HEK293 (cell line): ENCODE data around the gene RAB11B.

ENCODE experiments used
- BCL11A ChIP-seq: fragments of 450-650 bp; formaldehyde crosslinking; IDR thresholded peaks from 2 replicates; pipeline ENCODE4 v1.5.1; 2016; ENCODE audit warnings: low read depth, missing biosample characterization, missing genetic modification characterization
- SP2 ChIP-seq: fragments of 450-650 bp; formaldehyde crosslinking; IDR thresholded peaks from 2 replicates; pipeline ENCODE4 v1.5.1; 2016; ENCODE audit warnings: missing biosample characterization, missing genetic modification characterization
- ZEB2 ChIP-seq: fragments of 450-650 bp; formaldehyde crosslinking; IDR thresholded peaks from 2 replicates; pipeline ENCODE4 v1.5.1; 2016; ENCODE audit warnings: missing biosample characterization, missing genetic modification characterization
- ZNF138 ChIP-seq: fragments of 450-650 bp; formaldehyde crosslinking; IDR thresholded peaks from 2 replicates; pipeline ENCODE4 v1.5.1; 2016; ENCODE audit warnings: missing biosample characterization, missing genetic modification characterization, borderline replicate concordance
- ZNF174 ChIP-seq: fragments of 450-650 bp; formaldehyde crosslinking; IDR thresholded peaks from 2 replicates; pipeline ENCODE4 v1.5.0; 2017; ENCODE audit warnings: missing biosample characterization, mild to moderate bottlenecking, missing genetic modification characterization
- ZNF274 ChIP-seq, 2 experiments: fragments of 200-500 bp in 1 of 2; fragments of 450-650 bp in 1 of 2; sonication (Bioruptor generic) in 1 of 2; formaldehyde crosslinking in 1 of 2; IDR thresholded peaks; 2 replicates each; pipeline versions ENCODE4 v1.5.1 to v1.6.1; 2014 to 2016; ENCODE audit warnings: borderline replicate concordance in 1 of 2, inconsistent platforms in 1 of 2, low read length in 1 of 2, missing biosample characterization in 1 of 2, missing genetic modification characterization in 1 of 2
- ZNF292 ChIP-seq: fragments of 450-650 bp; formaldehyde crosslinking; IDR thresholded peaks from 2 replicates; pipeline ENCODE4 v1.5.1; 2016; ENCODE audit warnings: low read depth, missing biosample characterization, missing genetic modification characterization, borderline replicate concordance
- ZNF660 ChIP-seq: fragments of 450-650 bp; IDR thresholded peaks from 2 replicates; pipeline ENCODE4 v1.5.1; 2018; ENCODE audit warnings: missing biosample characterization, mild to moderate bottlenecking, missing genetic modification characterization
- TF ChIP-seq, protein P1 (sequence below): fragments of 450-650 bp; formaldehyde crosslinking; IDR thresholded peaks from 2 replicates; pipeline ENCODE4 v1.5.1; 2016; ENCODE audit warnings: missing biosample characterization, missing genetic modification characterization, low read depth
- TF ChIP-seq, protein P2 (sequence below): fragments of 450-650 bp; formaldehyde crosslinking; IDR thresholded peaks from 2 replicates; pipeline ENCODE4 v1.5.1; 2016; ENCODE audit warnings: missing biosample characterization, missing genetic modification characterization
- TF ChIP-seq, protein P3 (sequence below): sonication (generic); formaldehyde crosslinking; IDR thresholded peaks from 2 replicates; pipeline ENCODE4 v1.8.1; 2022; ENCODE audit warnings: mild to moderate bottlenecking, moderate library complexity, missing genetic modification reagents
- TF ChIP-seq, protein P4 (sequence below): fragments of 450-650 bp; formaldehyde crosslinking; IDR thresholded peaks from 2 replicates; pipeline ENCODE4 v1.5.1; 2016; ENCODE audit warnings: missing biosample characterization, missing genetic modification characterization

DNA sequence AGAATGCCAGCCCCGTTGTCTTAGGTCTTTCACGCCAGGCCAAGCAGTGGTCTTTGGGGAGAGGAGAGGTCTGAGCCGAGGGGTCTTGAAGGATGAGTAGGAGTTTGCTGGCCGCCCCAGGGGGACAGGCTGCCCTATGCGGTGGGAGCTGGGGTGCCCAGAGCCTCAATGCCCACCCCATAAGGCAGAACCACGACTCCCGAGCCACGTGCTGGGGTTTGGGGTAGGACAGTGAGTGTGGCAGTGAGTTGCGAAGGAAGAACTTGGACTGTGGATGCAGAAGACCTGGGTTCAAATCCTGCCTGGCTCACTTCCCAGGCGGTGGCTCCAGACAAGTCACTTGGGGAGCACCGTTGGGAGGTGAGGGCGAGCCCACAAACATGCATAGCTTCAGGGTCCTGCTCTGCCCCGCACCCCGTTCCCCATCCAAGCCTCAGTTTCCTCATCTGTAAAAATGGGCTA lies 5.5 kb downstream of the RAB11B start:
- TF ChIP-seq, protein P1, sequence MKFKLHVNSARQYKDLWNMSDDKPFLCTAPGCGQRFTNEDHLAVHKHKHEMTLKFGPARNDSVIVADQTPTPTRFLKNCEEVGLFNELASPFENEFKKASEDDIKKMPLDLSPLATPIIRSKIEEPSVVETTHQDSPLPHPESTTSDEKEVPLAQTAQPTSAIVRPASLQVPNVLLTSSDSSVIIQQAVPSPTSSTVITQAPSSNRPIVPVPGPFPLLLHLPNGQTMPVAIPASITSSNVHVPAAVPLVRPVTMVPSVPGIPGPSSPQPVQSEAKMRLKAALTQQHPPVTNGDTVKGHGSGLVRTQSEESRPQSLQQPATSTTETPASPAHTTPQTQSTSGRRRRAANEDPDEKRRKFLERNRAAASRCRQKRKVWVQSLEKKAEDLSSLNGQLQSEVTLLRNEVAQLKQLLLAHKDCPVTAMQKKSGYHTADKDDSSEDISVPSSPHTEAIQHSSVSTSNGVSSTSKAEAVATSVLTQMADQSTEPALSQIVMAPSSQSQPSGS (tag by site-specific recombination) = no peak
- TF ChIP-seq ZNF274 (IDR thresholded peaks at IDR 0.05; ENCODE audit: low read length) (no peak), ZNF274 (tag by site-specific recombination; IDR thresholded peaks at IDR 0.05; ENCODE audit: borderline replicate concordance) (no peak), ZNF660 (tag by site-specific recombination) (no peak), SP2 (tag by site-specific recombination) (no peak), BCL11A (no peak), ZNF138 (tag by site-specific recombination) (no peak), ZNF292 (tag by site-specific recombination) (no peak), ZEB2 (tag by site-specific recombination) (no peak), ZNF174 (no peak)
- TF ChIP-seq, protein P2, sequence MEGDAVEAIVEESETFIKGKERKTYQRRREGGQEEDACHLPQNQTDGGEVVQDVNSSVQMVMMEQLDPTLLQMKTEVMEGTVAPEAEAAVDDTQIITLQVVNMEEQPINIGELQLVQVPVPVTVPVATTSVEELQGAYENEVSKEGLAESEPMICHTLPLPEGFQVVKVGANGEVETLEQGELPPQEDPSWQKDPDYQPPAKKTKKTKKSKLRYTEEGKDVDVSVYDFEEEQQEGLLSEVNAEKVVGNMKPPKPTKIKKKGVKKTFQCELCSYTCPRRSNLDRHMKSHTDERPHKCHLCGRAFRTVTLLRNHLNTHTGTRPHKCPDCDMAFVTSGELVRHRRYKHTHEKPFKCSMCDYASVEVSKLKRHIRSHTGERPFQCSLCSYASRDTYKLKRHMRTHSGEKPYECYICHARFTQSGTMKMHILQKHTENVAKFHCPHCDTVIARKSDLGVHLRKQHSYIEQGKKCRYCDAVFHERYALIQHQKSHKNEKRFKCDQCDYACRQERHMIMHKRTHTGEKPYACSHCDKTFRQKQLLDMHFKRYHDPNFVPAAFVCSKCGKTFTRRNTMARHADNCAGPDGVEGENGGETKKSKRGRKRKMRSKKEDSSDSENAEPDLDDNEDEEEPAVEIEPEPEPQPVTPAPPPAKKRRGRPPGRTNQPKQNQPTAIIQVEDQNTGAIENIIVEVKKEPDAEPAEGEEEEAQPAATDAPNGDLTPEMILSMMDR = no peak
- TF ChIP-seq, protein P3, sequence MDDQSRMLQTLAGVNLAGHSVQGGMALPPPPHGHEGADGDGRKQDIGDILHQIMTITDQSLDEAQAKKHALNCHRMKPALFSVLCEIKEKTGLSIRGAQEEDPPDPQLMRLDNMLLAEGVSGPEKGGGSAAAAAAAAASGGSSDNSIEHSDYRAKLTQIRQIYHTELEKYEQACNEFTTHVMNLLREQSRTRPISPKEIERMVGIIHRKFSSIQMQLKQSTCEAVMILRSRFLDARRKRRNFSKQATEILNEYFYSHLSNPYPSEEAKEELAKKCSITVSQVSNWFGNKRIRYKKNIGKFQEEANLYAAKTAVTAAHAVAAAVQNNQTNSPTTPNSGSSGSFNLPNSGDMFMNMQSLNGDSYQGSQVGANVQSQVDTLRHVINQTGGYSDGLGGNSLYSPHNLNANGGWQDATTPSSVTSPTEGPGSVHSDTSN = no peak
- TF ChIP-seq, protein P4, sequence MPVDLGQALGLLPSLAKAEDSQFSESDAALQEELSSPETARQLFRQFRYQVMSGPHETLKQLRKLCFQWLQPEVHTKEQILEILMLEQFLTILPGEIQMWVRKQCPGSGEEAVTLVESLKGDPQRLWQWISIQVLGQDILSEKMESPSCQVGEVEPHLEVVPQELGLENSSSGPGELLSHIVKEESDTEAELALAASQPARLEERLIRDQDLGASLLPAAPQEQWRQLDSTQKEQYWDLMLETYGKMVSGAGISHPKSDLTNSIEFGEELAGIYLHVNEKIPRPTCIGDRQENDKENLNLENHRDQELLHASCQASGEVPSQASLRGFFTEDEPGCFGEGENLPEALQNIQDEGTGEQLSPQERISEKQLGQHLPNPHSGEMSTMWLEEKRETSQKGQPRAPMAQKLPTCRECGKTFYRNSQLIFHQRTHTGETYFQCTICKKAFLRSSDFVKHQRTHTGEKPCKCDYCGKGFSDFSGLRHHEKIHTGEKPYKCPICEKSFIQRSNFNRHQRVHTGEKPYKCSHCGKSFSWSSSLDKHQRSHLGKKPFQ (tag by site-specific recombination) = no peak
